DMS 273 treated with DMSO at 0.1 percent for 48 hours (cell line): ENCODE data around the gene ALDOA.

ENCODE experiments used
- DNase-seq: peaks from one replicate; lab custom pipeline; 2025; lab: John Stamatoyannopoulos, UW

The ALDOA gene

DNA sequence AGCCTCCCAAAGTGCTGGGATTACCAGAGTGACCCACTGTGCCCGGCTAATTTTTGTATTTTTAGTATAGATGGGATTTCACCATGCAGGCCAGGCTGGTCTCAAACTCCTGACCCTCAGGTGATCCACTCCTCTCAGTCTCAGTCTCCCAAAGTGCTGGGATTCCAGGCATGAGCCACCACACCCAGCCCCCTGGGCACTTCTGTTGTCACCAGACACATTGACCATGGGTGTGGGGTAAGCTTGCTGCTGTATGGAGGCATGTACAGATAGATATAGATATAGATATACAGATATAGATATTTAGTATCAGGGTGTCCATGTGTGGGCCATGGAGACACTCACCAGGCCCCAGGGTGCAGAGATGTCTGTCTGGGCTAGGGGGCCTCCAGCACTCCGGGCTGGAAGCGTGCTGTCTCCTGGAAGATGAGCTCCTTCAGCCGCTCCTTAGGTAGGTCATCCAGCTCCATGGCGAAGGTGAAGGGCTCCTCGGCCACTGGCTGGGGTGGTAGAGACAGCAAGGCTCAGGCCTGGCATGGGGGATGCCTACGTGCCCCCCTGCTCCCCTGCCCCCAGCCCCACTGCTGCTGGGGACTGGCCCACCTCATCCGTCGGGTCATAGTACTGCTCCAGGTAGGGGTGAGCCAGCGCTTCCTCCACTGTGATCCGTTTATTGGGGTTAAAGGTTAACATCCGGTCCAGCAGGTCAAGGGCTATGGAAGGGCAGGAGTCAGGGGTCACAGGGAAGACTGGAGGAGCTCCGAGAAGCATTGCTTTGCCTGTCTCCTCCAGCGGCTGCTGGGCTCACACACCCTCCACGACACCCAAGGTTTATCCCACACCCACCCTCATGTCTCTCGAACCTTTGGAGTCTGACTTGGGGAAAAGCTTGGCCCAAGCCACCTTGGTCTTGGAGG, 51.0 kb downstream of the ALDOA start:
- DNase-seq = no peak

DNA sequence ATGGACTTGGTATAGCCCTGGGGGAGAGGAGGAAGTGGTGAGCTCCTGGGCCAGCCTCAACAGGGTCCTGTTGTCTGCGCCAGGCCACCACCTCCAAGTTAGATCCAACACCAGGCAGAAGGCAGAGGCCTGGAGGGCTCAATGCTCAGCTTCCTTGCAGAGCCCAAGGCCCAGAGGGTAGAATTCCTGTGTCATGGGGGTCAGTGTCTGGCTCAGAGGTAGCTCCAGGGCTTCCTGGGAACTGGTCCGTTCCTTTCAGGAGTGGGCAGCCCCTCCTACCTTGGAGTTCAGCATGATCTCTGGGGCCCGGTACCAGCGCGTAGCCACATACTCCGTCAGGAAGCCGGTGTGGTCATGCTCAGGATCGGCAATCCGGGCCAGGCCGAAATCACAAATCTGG, 52.2 kb downstream of the ALDOA start:
- DNase-seq = no peak

DNA sequence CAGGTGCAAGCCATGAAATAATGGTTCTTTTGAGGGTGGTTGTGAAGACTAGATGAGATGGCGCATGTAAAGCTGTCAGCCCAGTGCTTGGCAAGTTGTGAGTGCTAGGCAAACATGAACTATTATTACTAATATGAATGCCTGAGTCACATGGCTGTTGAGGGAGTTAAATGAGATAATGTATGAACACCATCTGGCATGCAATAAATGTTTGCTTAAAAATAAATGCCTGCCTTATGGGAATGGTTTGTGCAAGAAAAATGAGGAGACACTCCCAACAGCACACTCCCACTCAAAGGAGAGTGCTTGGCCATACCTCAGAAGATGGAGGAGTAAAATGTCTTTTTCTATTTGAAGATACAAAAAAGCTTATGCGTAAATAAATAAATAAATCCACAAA, 53.9 kb downstream of the ALDOA start:
- no peak for DNase-seq
